ENCODE measurements around the gene IL31RA. TPM values are rescaled to one million over a fixed set of nuclear protein-coding genes. Genes with fewer than 3 reads are reported as not detected.

Gene IL31RA
- total and polyA plus RNA-seq, 10 of the 15 experiments (the other 5 are each of a cell fraction or from before 2014, with no cell fraction given), result 0.03 to 0.31 (median 0.11) TPM; not detected in 2

- ATAC-seq, result no peak
- intact Hi-C loops (cut with micrococcal nuclease; ENCODE audit: unreplicated experiment), result no loop called here
- Histone ChIP-seq H3K27ac (ENCODE audit: control insufficient read depth, insufficient read depth) (no peak overlapping the region), H3K27me3 (replicated peaks in 1 of 2; ENCODE audit: control insufficient read depth in 2 of 2, insufficient read depth in 2 of 2, low read length in 1 of 2) (no peaks in the 10 kb centered on the region), H4K20me1 (ENCODE audit: control insufficient read depth, insufficient read depth) (no peaks in the 10 kb centered on the region), H3K36me3 (ENCODE audit: control insufficient read depth in 2 of 2, insufficient read depth in 2 of 2, low read length in 1 of 2) (no peaks in the 10 kb centered on the region), H3K4me2 (ENCODE audit: control insufficient read depth, insufficient read depth) (no peak overlapping the region), H3K4me1 (ENCODE audit: control insufficient read depth, insufficient read depth, low read length) (no peaks in the 10 kb centered on the region), H3K9me3 (replicated peaks; ENCODE audit: control insufficient read depth, insufficient read depth, low read length) (no peaks in the 10 kb centered on the region; the same call in 2 of the 3 replicates), H2AFZ (ENCODE audit: control insufficient read depth, low read depth, low read length) (no peak overlapping the region), H3K4me3 (no peak overlapping the region), H3K79me2 (ENCODE audit: control insufficient read depth, insufficient read depth, low read length) (no peaks in the 10 kb centered on the region), H3K9ac (ENCODE audit: control insufficient read depth, insufficient read depth, low read length) (no peak overlapping the region)
- no TSS peak for BruUV-seq (replicated peaks)
- no peak for DNase-seq (ENCODE audit: low read depth, low spot score)
- ChIA-PET RAD21 (ENCODE audit: unreplicated experiment) (no interaction called here), SMC1A (ENCODE audit: uncharacterized antibody, unreplicated experiment) (interaction anchor here (1.2 kb wide), 1 partner anchor 38 kb away, joined by 3 read pairs; no protein-coding TSS in a partner anchor), POLR2A (interaction anchor here (0.7 kb wide), 1 partner anchor 152 kb away, joined by 4 read pairs; no protein-coding TSS in a partner anchor), CTCF (interaction anchor here (0.6 kb wide), 1 partner anchor 79 kb away, joined by 3 read pairs; no protein-coding TSS in a partner anchor)
- in situ Hi-C loops (cut with MboI), result no loop called here
- 46% methylated on average over 4 of the region's 4 CpGs for WGBS (ENCODE audit: insufficient coverage, insufficient replicate concordance, low lambda C conversion rate, missing lambda C conversion rate)
- TF ChIP-seq DPF2 (IDR thresholded peaks at IDR 0.05) (no peak), YY1 (IDR thresholded peaks at IDR 0.05; ENCODE audit: low read depth, low read length) (no peak), RELA (IDR thresholded peaks at IDR 0.05; ENCODE audit: borderline replicate concordance, partially characterized antibody) (no peak), ZBTB33 (IDR thresholded peaks at IDR 0.05) (no peak), ATF7 (IDR thresholded peaks at IDR 0.05; ENCODE audit: low read depth) (no peak)
- no peak for FAIRE-seq
Measured at GRCh38 chr5:55857247-55857640, 6.1 kb downstream of the IL31RA start.

GRCh38 chr5:55858104-55858503 lies 6.9 kb downstream of the IL31RA start:
- no peak for TF ChIP-seq MYC (IDR thresholded peaks at IDR 0.05; ENCODE audit: insufficient read depth, insufficient read length, insufficient replicate concordance, low read length, severe bottlenecking)
- Histone ChIP-seq H3K27me3 (replicated peaks in 1 of 2; ENCODE audit: control insufficient read depth in 2 of 2, insufficient read depth in 2 of 2, low read length in 1 of 2) (no peaks in the 10 kb centered on the region), H4K20me1 (ENCODE audit: control insufficient read depth, insufficient read depth) (no peaks in the 10 kb centered on the region), H3K9me3 (replicated peaks; ENCODE audit: control insufficient read depth, insufficient read depth, low read length) (no peaks in the 10 kb centered on the region; the same call in 2 of the 3 replicates), H3K4me2 (ENCODE audit: control insufficient read depth, insufficient read depth) (no peak overlapping the region), H2AFZ (ENCODE audit: control insufficient read depth, low read depth, low read length) (no peak overlapping the region), H3K4me1 (ENCODE audit: control insufficient read depth, insufficient read depth, low read length) (no peaks in the 10 kb centered on the region), H3K9ac (ENCODE audit: control insufficient read depth, insufficient read depth, low read length) (no peak overlapping the region), H3K36me3 (ENCODE audit: control insufficient read depth in 2 of 2, insufficient read depth in 2 of 2, low read length in 1 of 2) (no peaks in the 10 kb centered on the region), H3K79me2 (ENCODE audit: control insufficient read depth, insufficient read depth, low read length) (no peaks in the 10 kb centered on the region), H3K27ac (ENCODE audit: control insufficient read depth, insufficient read depth) (no peak overlapping the region), H3K4me3 (no peak overlapping the region)
- ChIA-PET POLR2A (interaction anchor here (0.8 kb wide), 1 partner anchor 8 kb away, joined by 3 read pairs; no protein-coding TSS in a partner anchor), SMC1A (ENCODE audit: uncharacterized antibody, unreplicated experiment) (interaction anchor here (1.2 kb wide), 1 partner anchor 37 kb away, joined by 3 read pairs; no protein-coding TSS in a partner anchor), RAD21 (ENCODE audit: unreplicated experiment) (no interaction called here), CTCF (no interaction called here)
- in situ Hi-C loops (cut with MboI) (no loop called here), intact Hi-C loops (cut with micrococcal nuclease; ENCODE audit: unreplicated experiment) (no loop called here)
- no peak for DNase-seq (ENCODE audit: low read depth, low spot score)
- WGBS (ENCODE audit: insufficient coverage, insufficient replicate concordance, low lambda C conversion rate, missing lambda C conversion rate), result 35% methylated on average over 2 of the region's 2 CpGs
- FAIRE-seq, result no peak
- ATAC-seq, result no peak
- BruUV-seq (replicated peaks), result no TSS peak

Data from GM12878 (cell line).